GM18502 (cell line): Measurements from ENCODE around the gene HPSE.
A peak's percentile ranks its signal among the peaks of the same experiment; 100 is the strongest.
"Not testable (repeated sequence)": the region's sequence is repeated elsewhere in the genome, so short reads cannot be mapped to it uniquely, and the experiment has no call there.

ENCODE experiments used
- ATAC-seq: cut with Tn5 transposase; IDR thresholded peaks from one replicate; pipeline ENCODE4 v1.9.1; 2021; ENCODE audit warnings: mild to moderate bottlenecking; ENCODE audit not compliant: unreplicated experiment, poor library complexity

HPSE gene

DNA sequence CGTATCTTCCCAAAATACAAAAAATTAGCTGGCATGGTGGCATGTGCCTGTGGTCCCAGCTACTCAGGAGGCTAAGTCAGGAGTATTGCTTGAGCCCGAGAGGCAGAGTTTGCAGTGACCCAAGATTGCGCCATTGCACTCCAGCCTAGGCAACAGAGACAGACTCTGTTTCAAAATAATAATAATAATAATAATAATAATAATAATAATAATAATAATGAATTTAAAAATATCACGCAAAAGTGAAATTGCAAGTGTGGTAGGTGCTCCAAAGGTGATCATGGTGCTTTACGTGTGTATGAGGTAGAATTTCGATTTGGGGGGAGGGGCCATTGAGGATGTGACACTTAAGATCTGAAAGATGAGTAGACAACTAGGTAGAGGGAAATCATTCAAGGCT lies 4.9 kb upstream of the HPSE start:
- no peak for ATAC-seq

- no peak for ATAC-seq
These were observed 1.1 kb upstream of the HPSE start for GRCh38 chr4:83335701-83336100.

GRCh38 chr4:83331956-83332355 lies 2.7 kb downstream of the HPSE start:
- no peak for ATAC-seq

GRCh38 chr4:83329521-83330110 lies 5.0 kb downstream of the HPSE start:
- ATAC-seq, result no peak

DNA sequence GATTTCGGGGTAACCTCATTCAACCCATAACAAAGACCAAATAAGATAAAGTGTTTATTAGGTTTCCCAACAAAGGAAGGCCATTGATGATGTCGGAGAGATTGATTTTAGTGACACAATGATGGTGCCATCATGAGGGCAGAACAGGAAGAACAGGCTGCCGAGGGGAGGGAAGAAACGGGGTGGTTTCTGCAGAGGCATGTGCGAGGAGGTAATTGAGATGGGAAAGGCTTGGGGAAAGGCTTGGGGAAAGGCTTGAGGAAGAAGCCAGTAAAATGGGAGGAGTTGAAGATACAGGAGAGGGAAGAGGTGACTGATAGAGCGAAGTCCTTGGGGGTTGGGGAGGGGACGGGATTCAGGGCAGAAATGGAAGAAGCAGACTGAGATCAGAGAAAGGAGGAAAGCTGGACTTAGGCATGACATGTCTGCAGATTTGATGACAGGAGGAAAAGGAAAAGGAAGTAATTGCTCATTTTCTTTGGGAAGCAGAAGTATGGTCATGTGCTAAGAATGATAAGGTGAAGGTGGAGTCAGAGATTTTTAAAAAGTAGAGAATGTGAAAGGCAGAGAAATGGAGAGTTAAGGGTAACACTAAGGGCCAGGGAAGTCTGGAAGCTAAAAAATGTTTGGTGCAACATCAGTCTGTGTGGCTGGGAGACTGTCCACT lies 6.0 kb downstream of the HPSE start:
- ATAC-seq, result no peak

GRCh38 chr4:83326546-83326945 lies 8.1 kb downstream of the HPSE start:
- ATAC-seq, result no peak

DNA sequence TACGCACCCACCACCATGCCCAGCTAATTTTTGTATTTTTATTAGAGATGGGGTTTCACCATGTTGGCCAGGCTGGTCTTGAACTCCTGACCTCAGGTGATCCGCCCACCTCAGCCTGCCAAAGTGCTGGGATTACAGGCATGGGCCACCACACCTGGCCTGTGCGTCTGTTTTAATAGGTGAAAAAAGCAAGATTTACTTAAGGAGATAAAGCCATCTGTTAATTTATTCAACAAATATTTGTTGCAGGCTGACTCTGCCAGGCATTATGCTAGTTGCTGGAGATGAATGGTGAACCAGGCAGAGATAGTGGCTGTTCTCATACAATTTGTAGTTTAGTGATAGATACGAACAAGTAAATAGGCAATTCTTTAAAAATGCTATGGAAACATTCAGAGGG lies 9.3 kb downstream of the HPSE start:
- not testable (repeated sequence) for ATAC-seq

- no peak for ATAC-seq
These were observed 11.5 kb downstream of the HPSE start for GRCh38 chr4:83323136-83323535.

DNA sequence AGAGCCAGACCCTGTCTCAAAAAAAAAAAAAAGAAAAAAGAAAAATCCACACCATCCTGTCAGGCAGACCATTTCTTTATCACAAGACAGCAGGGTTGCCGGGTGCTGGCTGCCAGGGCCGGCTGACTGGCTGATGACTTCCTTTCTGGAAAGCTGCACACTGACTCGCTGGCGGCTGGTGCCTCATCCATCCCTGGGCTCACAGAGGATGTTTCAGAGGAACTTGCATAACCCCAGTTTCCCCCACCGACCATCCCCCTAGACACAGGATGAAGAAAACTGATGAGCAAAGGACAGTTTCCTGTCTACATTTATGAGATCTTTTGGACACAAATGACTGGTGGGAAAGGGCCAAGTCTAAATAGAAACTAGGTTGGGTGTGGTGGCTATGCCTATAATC lies 14.1 kb downstream of the HPSE start:
- ATAC-seq, result no peak

DNA sequence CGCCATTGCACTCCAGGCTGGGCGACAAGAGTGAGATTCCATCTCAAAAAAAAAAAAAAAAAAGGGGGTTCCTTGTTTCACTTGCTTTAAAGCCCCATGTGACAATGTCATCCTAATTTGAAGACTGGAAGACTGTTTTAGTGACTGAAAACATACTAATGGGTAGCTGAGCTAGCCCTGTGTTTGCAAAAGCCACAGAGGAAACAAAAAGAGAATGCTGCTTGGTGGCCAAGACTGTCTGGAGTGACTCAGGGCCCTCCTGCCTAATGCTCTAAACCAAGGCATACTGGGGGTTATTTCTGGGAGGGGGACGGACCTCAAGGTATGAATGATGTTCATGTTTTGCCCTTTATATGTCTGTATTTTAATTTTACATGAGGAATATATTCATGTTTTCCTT lies 16.0 kb downstream of the HPSE start:
- ATAC-seq, result no peak

- no peak for ATAC-seq
These were observed 17.0 kb downstream of the HPSE start for GRCh38 chr4:83317671-83318070.

GRCh38 chr4:83316459-83317165 lies 18.0 kb downstream of the HPSE start:
- ATAC-seq, result no peak

- ATAC-seq, result no peak
These were observed 19.2 kb downstream of the HPSE start for GRCh38 chr4:83315341-83315870.

- ATAC-seq, result no peak
These were observed 26.0 kb downstream of the HPSE start for GRCh38 chr4:83308672-83309071.

DNA sequence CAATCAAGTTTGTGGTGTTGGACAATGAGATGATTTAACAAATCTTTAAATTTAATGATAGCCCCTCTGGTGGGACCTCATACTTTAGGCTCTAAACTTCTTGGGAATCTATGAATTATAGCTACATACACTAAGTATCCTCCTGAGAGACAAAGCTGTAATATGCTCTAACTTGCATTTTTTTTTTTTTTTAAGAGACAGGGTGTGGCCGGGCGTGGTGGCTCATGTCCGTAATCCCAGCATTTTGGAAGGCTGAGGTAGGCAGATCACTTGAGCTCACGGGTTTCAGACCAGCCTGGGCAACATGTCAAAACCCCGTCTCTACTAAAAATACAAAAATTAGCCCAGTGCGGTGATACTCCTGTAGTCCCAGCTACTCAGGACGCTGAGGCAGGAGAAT lies 26.7 kb downstream of the HPSE start:
- no peak for ATAC-seq

- ATAC-seq, result no peak
These were observed 29.5 kb downstream of the HPSE start for GRCh38 chr4:83305187-83305586.

DNA sequence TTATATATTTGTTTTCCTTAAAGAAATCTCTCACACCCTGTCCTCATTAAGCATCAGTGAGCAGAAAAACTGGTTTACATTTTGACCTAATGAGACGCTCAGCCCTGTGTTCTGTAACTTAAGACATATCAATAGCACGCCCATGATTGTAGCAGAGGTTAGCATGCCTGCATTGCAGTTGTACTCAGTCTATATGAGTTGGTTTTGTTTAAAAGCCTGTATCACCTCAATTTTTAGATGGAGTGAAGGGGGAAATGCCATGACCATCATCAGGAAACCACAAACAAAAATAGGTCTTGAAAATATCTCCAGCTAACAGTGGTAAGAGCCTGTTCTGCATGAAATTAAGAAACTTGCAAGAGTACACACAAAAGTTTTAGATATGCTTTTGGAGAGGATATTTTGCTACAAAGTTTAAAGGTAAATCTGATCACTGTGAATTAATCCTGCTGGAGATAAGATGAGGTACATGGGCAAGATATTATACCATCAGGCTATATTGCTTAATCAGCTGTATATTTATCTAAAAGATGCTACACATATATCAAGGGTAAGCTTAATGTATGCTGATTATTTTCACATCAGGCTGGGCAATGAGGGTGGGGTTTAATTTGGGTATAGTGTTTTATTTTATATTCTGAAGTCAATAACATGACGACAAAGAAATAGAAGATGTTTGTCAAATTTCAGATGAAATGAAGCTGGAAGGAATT lies 36.9 kb downstream of the HPSE start:
- ATAC-seq, result peak; percentile 83

DNA sequence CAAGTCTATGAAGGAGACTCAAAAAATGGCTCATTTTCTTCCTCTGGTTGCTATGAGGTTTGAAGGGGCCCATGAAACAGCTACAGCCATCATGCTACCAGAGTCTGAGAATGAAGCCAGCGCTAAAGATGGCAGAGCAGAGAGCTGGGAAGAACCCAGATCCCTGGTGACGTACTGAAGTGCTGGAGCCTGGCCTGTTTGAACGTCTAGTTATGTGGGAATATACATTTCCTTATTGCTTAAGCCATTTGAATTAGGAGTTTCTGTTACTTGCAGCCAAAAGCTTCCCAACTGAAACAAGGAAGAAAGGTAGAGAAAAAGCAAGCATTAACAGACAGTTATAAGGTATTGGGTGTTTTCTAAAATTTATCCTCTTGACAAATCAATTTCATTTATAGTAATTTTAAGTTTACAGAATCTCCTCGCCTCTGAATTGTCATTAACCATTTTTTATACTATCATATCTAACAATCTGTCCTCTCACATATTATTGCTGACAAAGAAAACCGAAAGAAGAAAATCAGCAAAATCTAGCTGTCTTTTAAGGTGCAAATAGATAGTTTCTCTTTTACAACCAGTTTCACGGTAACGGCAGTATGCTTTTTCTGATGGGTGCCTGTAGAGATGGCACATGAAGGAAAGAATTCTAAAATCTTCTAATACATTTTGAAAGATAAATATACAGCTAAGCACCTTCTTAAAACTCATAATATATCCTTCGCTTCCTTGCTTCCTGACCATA lies 41.2 kb downstream of the HPSE start:
- no peak for ATAC-seq

DNA sequence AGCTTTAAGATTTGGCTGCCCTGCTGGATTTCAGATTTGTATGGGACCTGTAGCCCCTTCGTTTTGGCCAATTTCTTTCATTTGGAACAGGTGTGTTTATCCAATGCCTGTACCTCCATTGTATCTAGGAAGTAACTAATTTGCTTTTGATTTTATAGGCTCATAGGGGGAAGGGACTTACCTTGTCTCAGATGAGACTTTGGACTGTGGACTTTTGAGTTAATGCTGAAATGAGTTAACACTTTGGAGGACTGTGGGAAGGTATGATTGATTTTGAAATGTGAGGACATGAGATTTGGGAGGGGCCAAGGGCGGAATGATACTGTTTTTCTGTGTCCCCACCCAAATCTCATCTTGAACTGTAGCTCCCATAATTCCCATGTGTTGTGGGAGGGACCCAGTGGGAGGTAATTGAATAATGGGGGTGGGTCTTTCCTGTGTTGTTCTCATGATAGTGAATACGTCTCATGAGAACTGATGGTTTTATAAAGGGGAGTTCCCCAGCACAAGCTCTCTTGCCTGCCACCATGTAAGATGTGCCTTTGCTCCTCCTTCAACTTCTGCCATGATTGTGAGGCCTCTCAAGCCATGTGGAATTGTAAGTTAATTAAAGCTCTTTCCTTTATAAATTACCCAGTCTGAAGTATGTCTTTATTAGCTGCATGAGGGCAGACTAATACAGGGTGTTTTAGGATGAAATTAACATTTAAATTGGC lies 44.4 kb downstream of the HPSE start:
- not testable (repeated sequence) for ATAC-seq

GRCh38 chr4:83288381-83288780 lies 46.3 kb downstream of the HPSE start:
- not testable (repeated sequence) for ATAC-seq
